Measurements from ENCODE around the gene PRSS35.

DNA sequence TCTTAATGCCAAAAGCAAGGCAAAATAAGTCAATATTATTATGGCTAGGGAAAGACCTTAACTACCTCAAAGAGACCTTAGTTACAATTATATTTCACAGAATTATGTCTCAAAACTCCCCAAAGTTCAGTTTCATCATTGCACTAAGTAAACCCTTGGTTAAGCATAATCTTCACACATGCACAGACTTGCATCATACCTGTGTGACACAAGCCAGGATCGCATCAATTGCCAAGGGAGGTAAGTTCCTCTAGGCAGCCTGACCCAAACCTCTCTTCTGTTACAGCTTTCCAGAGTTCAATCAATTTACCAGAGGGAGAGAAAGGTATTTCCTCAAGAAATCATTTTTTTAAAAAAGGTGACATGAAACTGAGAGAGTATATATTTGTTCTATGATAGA, 31.9 kb upstream of the PRSS35 start:
- TF ChIP-seq POLR2A (IDR thresholded peaks at IDR 0.05; ENCODE audit: control extremely low read depth in 1 of 2, low read depth in 2 of 2, low read length in 2 of 2) = no peak
- no peak for TF ChIP-seq SAP30 (IDR thresholded peaks at IDR 0.05; ENCODE audit: insufficient read depth, insufficient replicate concordance, low read length)
